ENCODE measurements around the gene KLF11. TPM values are rescaled to one million over a fixed set of nuclear protein-coding genes. Genes with fewer than 3 reads are reported as not detected.

The KLF11 gene
- total and polyA plus RNA-seq, 2 of the 8 experiments (the other 6 are each of a cell fraction or from before 2014, with no cell fraction given) = 6.4 to 10.1 TPM

- WGBS, 2 experiments (ENCODE audit: extremely low coverage in 1 of 2, insufficient coverage in 1 of 2, insufficient read length in 1 of 2, insufficient replicate concordance in 2 of 2, low coverage in 1 of 2, low lambda C conversion rate in 2 of 2, missing lambda C conversion rate in 1 of 2) = 90% methylated on average over 20 of the region's 20 CpGs; no CpG with 5 or more reads in 1 of the 2 experiments
- FAIRE-seq = no peak
Measured at GRCh38 chr2:10003206-10004125, 39.9 kb upstream of the KLF11 start.

More at GRCh38 chr2:10003206-10004125, 39.9 kb upstream of the KLF11 start:
- Histone ChIP-seq H2AFZ (ENCODE audit: low read length) (no peak overlapping the region), H3K9ac (replicated peaks in 1 of 4; ENCODE audit: extremely low read depth in 1 of 4, low read depth in 3 of 4, low read length in 3 of 4) (no peak overlapping the region), H2BK120ac (replicated peaks; ENCODE audit: low read depth, low read length) (no peak overlapping the region), H3K79me1 (ENCODE audit: low read depth, low read length) (no peaks in the 10 kb centered on the region), H3K56ac (replicated peaks; ENCODE audit: insufficient read length, low read depth, low read length) (no peak overlapping the region), H3K27me3 (replicated peaks in 1 of 4; ENCODE audit: control insufficient read depth in 3 of 4, extremely low read depth in 1 of 4, insufficient read depth in 3 of 4, low read length in 3 of 4) (no peaks in the 10 kb centered on the region), H3K79me2 (ENCODE audit: control insufficient read depth in 1 of 2, insufficient read depth in 2 of 2, low read length in 2 of 2) (no peaks in the 10 kb centered on the region), H3K23me2 (ENCODE audit: low read depth, low read length) (no peaks in the 10 kb centered on the region), H4K91ac (replicated peaks; ENCODE audit: insufficient read length, low read length) (no peak overlapping the region), H2BK5ac (ENCODE audit: low read depth, low read length) (no peak overlapping the region), H3K14ac (ENCODE audit: insufficient read length) (no peak overlapping the region), H3K23ac (ENCODE audit: insufficient read length) (no peak overlapping the region), H3K36me3 (ENCODE audit: control insufficient read depth in 2 of 4, insufficient read depth in 4 of 4, low read length in 3 of 4) (no peaks in the 10 kb centered on the region), H4K8ac (ENCODE audit: extremely low read depth, insufficient read depth, low read length) (no peak overlapping the region; the same call in 1 of the 2 replicates), H3K4ac (replicated peaks; ENCODE audit: insufficient read length, low read depth, low read length) (no peak overlapping the region), H2BK12ac (ENCODE audit: low read depth, low read length) (no peak overlapping the region), H3K4me3 (ENCODE audit: extremely low read depth in 1 of 4, insufficient read depth in 2 of 4, low read depth in 3 of 4, low read length in 4 of 4) (no peak overlapping the region), H3K4me2 (ENCODE audit: insufficient read depth in 1 of 2, low read depth in 2 of 2, low read length in 2 of 2) (no peak overlapping the region), H4K5ac (ENCODE audit: insufficient read length, low read depth, low read length) (no peak overlapping the region), H3K27ac (ENCODE audit: low read depth, low read length) (no peak overlapping the region), H2AK5ac (ENCODE audit: low read depth, low read length) (no peak overlapping the region), H2BK20ac (ENCODE audit: low read length) (no peak overlapping the region), H2BK15ac (ENCODE audit: low read length) (no peak overlapping the region), H3K9me3 (ENCODE audit: insufficient read depth in 2 of 2, low read depth in 1 of 2, low read length in 1 of 2) (0 out of 4 replicates have a peak, but pooled peaks cover 0 to 2% of the 10 kb centered on the region in 2 experiments), H4K20me1 (replicated peaks in 1 of 2; ENCODE audit: control insufficient read depth in 1 of 2, insufficient read depth in 2 of 2, low read length in 2 of 2) (no peaks in the 10 kb centered on the region), H3K18ac (ENCODE audit: extremely low read depth, low read length) (no peak overlapping the region), H3K4me1 (replicated peaks in 1 of 4; ENCODE audit: control insufficient read depth in 3 of 4, insufficient read depth in 4 of 4, low read length in 3 of 4) (peaks cover 0 to 4% (median under 1%) of the 10 kb centered on the region in 4 experiments; a peak in 1 of 7 replicates)
- CTCF ChIA-PET (ENCODE audit: partially characterized antibody) = interaction anchor here (0.5 to 2.2 kb wide), 5 partner anchors 16 to 43 kb away, joined by 3 to 8 read pairs (median 3); no protein-coding TSS in a partner anchor
- DNase-seq (ENCODE audit: low read depth in 1 of 2, low spot score in 2 of 2) = no peak
- no peak for TF ChIP-seq CBX5 (IDR thresholded peaks at IDR 0.05; ENCODE audit: low read depth, low read length)
- no peak for TF ChIP-seq RBBP5 (IDR thresholded peaks at IDR 0.05; ENCODE audit: borderline replicate concordance, low read depth, low read length)
- TF ChIP-seq PHF8 (conservative IDR thresholded peaks at IDR 0.05; ENCODE audit: low read depth, low read length) = no peak
- TF ChIP-seq CEBPB (IDR thresholded peaks at IDR 0.05; ENCODE audit: low read depth, low read length) = no peak
- TF ChIP-seq SIRT6 (IDR thresholded peaks at IDR 0.05; ENCODE audit: low read length) = no peak
- TF ChIP-seq CHD1 (IDR thresholded peaks at IDR 0.05; ENCODE audit: low read depth, low read length) = no peak
- TF ChIP-seq RAD21 (IDR thresholded peaks at IDR 0.05 in 1 of 2, conservative IDR thresholded peaks at IDR 0.05 in 1 of 2; ENCODE audit: low read depth in 2 of 2, low read length in 2 of 2) = no peak
- TF ChIP-seq BACH1 (IDR thresholded peaks at IDR 0.05; ENCODE audit: low read length) = no peak
- no peak for TF ChIP-seq TBP (IDR thresholded peaks at IDR 0.05; ENCODE audit: low read depth, low read length)
- no peak for TF ChIP-seq POU5F1 (IDR thresholded peaks at IDR 0.05; ENCODE audit: low read depth, low read length)
- no peak for TF ChIP-seq SP2 (IDR thresholded peaks at IDR 0.05; ENCODE audit: low read length)
- no peak for TF ChIP-seq TCF12 (IDR thresholded peaks at IDR 0.05; ENCODE audit: low read depth, low read length)
- POLR2A ChIA-PET (ENCODE audit: partially characterized antibody) = no interaction called here
